Left ventricle myocardium inferior (tissue), 1 donor: ENCODE results near the gene NR1H4. TPM values are rescaled to one million over a fixed set of nuclear protein-coding genes. Genes with fewer than 3 reads are reported as not detected.

Source experiments
- DNase-seq: peaks from one replicate; pipeline ENCODE4 v3.0.0-alpha.2; 2020
- H3K27ac ChIP-seq: fragments of 200-600 bp; replicated peaks from 2 replicates; pipeline ENCODE4 v1.8.0; 2021
- H3K27me3 ChIP-seq: fragments of 200-600 bp; 2 replicates; pipeline ENCODE4 v1.8.0; 2021; ENCODE audit warnings: low read depth
- H3K36me3 ChIP-seq: fragments of 200-600 bp; 2 replicates; pipeline ENCODE4 v1.8.0; 2021
- H3K4me1 ChIP-seq: fragments of 200-600 bp; 2 replicates; pipeline ENCODE4 v1.8.0; 2021
- H3K4me3 ChIP-seq: fragments of 200-600 bp; 2 replicates; pipeline ENCODE4 v1.8.0; 2021; ENCODE audit warnings: mild to moderate bottlenecking, moderate library complexity
- H3K9me3 ChIP-seq: fragments of 200-600 bp; replicated peaks from 2 replicates; pipeline ENCODE4 v1.8.0; 2021
- intact Hi-C: fragments of 100-400 bp; cut with micrococcal nuclease; formaldehyde crosslinking; loops from one replicate; pipeline ENCODE4 v1.11.0; 2022
- total RNA-seq: library from RNA; stranded (reverse); fragmentation: NEBNext Ultra II Directional; extraction: Animal tissue kit (Norgen Biotek cat#: 25700); gene quantifications from one replicate; pipeline ENCODE4 v1.2.1, GENCODE V29; 2021
- TF ChIP-seq, protein P1 (sequence below): fragments of 200-600 bp; IDR thresholded peaks from 2 replicates; pipeline ENCODE4 v1.8.0; 2021; ENCODE audit warnings: antibody characterized with exemption, mild to moderate bottlenecking, borderline replicate concordance
- donor health status: DM: no; HTN: yes; CAD: no; lungs with severe emphysema.

Gene NR1H4
- total RNA-seq, 1 donor from 2014 or later = not detected

GRCh38 chr12:100612606-100613005 is 138.9 kb downstream of the NR1H4 start:
- H3K27me3 ChIP-seq = no peaks in the 10 kb centered on the region
- DNase-seq = no peak
- TF ChIP-seq, protein P1, sequence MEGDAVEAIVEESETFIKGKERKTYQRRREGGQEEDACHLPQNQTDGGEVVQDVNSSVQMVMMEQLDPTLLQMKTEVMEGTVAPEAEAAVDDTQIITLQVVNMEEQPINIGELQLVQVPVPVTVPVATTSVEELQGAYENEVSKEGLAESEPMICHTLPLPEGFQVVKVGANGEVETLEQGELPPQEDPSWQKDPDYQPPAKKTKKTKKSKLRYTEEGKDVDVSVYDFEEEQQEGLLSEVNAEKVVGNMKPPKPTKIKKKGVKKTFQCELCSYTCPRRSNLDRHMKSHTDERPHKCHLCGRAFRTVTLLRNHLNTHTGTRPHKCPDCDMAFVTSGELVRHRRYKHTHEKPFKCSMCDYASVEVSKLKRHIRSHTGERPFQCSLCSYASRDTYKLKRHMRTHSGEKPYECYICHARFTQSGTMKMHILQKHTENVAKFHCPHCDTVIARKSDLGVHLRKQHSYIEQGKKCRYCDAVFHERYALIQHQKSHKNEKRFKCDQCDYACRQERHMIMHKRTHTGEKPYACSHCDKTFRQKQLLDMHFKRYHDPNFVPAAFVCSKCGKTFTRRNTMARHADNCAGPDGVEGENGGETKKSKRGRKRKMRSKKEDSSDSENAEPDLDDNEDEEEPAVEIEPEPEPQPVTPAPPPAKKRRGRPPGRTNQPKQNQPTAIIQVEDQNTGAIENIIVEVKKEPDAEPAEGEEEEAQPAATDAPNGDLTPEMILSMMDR = no peak
- H3K27ac ChIP-seq = no peak overlapping the region
- H3K4me1 ChIP-seq = no peaks in the 10 kb centered on the region
- intact Hi-C loops = no loop called here
- H3K9me3 ChIP-seq = no peaks in the 10 kb centered on the region
- no peaks in the 10 kb centered on the region for H3K36me3 ChIP-seq
- H3K4me3 ChIP-seq = no peak overlapping the region

Other genes with a start within 250 kb of the NR1H4 start
- 0.47 TPM for gene DEPDC4, start 206.8 kb upstream of the NR1H4 start, total RNA-seq
- 36.2 TPM for gene SCYL2, start 206.7 kb upstream of the NR1H4 start, total RNA-seq
- gene SLC17A8, start 116.8 kb upstream of the NR1H4 start, total RNA-seq = not detected
- 1.8 TPM for gene GAS2L3, start 99.8 kb downstream of the NR1H4 start, total RNA-seq